ENCODE measurements around the gene FSTL3.

The FSTL3 gene

DNA sequence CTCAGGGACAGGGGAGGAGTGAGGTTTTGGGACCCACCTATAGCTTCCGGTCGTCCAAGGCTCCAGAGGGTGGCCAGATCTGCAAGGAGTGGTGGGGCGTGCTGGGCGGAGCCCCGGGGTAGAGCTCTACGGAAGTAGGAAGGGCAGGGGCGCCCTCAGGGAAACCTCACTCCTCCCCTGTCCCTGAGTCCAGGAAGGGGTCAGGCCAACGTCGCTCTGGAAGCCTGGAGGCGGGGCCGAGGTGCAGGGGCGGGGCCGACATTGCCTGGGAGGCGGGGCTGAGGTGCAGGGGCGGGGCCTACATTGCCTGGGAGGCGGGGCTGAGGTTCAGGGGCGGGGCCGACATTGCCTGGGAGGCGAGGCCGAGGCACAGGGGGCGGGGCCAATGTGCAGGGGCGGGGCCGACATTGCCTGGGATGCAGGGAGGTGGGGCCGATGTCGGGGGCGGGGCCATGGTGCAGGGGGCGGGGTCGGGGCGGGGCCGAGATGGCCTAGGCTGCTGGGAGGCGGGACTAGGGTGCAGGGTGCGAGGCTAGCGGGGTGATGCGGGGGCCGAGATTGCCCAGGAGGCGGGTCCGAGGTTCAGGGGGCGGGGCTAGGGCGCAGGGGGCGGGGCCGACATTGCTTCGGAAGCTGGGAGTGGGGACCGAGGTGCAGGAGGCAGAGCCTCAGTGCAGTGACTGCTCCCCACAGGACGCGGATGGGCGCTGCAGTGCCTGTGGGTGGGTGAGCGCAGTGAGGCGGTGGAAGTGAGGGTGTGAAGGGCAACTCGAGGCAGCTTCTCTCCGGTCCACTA lies 27.7 kb downstream of the FSTL3 start:
- no peak overlapping the region for H3K4me3 ChIP-seq (ENCODE audit: low read depth, low read length)
- DNase-seq (ENCODE audit: low read depth), result no peak

DNA sequence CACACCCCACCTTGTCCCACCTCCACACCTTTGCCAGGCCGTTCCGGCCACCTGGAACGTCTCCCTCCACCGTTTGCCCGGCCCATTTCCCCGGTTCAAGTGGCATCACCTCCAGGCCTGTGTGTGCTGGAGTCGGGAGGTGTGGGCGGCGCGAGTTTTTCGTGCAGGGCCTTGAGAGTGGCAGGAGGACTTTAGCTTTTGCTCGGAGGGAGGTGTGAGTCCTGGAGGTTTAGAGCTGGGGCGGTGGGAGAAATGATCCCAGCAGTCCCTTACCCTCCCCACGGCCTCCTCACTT lies 28.2 kb downstream of the FSTL3 start:
- no peak for DNase-seq (ENCODE audit: low read depth)
- H3K4me3 ChIP-seq (ENCODE audit: low read depth, low read length), result no peak overlapping the region

- H3K4me3 ChIP-seq (ENCODE audit: low read depth, low read length), result peak within 1 kb of the TSS; percentile 47
- DNase-seq (ENCODE audit: low read depth), result no peak
Observed at GRCh38 chr19:708154-709143, 32.3 kb downstream of the FSTL3 start, which contains the start of gene PALM. Gene PALM, plus strand, starts transcription at chr19:708935. Its CDS starts 212 bp downstream, at chr19:709147.

- H3K4me3 ChIP-seq (ENCODE audit: low read depth, low read length), result peak overlapping the region; percentile 47
Observed at GRCh38 chr19:709196-709964, 33.2 kb downstream of the FSTL3 start.

GRCh38 chr19:709965-710571 lies 33.9 kb downstream of the FSTL3 start:
- peak overlapping the region; percentile 47 for H3K4me3 ChIP-seq (ENCODE audit: low read depth, low read length)
- no peak for DNase-seq (ENCODE audit: low read depth)

More at GRCh38 chr19:709196-709964, 33.2 kb downstream of the FSTL3 start:
- no peak for DNase-seq (ENCODE audit: low read depth)

DNA sequence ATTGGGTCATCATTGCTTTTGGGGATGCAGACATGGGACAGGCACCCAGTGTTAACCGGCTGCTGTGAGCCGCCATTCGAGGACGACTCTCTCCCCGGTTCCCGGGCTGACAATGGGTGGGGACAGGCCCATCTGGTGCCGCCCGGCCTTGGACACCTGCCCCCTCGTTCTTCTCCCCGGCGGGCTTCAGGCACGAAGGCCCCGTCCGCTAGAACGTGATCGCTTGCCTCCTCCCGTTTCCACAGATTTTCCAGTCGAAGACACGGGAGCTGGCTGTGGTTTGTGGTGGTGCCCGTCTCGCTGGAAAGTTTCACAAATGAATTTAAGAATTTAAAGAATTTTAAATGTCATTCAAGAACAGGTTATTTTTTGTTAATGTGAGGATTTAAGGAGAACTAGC lies 34.6 kb downstream of the FSTL3 start:
- no peak for DNase-seq (ENCODE audit: low read depth)
- H3K4me3 ChIP-seq (ENCODE audit: low read depth, low read length), result no peak overlapping the region

DNA sequence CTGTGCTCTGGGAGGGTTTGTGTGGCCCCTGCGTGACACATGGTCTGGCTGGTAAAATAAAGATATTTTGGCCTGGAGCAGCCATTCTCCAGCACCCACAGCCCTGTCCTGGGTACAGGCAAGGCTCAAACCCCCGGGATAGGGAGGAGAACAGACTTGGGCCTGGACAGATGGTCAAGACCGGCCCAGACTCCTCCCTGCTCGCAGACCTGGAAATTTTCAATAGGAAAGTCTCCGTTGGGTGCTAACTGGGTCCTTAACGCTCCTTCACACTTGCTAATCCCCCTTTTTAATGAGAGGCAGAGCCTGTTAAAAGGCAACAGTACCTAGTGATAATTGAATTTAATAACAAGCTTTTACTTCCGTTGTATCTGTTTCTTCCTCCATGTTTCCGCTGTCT lies 35.1 kb downstream of the FSTL3 start:
- DNase-seq (ENCODE audit: low read depth), result no peak
- no peak overlapping the region for H3K4me3 ChIP-seq (ENCODE audit: low read depth, low read length)

GRCh38 chr19:715347-715746 lies 39.2 kb downstream of the FSTL3 start:
- no peak overlapping the region for H3K4me3 ChIP-seq (ENCODE audit: low read depth, low read length)
- no peak for DNase-seq (ENCODE audit: low read depth)

DNA sequence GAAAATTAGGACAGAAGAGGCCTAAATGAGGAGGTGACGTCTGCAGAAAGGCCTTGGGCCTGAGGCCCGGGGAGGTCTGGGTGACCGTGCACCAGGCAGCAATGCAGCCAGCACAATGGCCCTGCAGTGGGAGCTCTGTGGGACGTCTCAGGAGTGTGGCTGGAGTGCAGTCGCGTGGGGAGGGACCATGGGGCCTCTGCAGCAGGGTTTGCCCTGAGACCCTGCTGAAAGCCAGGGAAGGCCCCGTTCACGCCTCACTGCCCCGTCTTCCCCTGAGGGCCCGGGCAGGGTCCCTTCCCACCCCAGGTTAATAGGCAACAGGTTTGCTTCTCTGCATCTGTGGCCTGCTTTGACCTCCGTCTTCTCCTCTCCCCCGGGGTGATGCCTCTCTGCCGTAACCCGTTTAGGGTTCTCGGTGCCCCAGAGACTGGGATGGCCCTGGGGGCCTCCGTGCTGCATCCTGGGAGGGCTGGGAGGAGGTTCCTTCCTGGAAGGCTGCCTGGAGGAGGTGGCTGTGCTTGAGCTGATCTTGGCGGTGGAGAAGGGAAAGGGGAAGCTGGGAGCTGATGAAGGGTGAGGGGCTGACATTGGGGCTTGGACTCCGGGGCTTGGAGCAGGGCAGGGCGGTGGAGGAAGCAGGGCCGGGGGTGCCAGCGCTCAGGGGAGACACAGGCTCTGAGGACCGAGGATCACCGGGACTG lies 42.2 kb downstream of the FSTL3 start:
- H3K4me3 ChIP-seq (ENCODE audit: low read depth, low read length), result no peak overlapping the region
- no peak for DNase-seq (ENCODE audit: low read depth)

DNA sequence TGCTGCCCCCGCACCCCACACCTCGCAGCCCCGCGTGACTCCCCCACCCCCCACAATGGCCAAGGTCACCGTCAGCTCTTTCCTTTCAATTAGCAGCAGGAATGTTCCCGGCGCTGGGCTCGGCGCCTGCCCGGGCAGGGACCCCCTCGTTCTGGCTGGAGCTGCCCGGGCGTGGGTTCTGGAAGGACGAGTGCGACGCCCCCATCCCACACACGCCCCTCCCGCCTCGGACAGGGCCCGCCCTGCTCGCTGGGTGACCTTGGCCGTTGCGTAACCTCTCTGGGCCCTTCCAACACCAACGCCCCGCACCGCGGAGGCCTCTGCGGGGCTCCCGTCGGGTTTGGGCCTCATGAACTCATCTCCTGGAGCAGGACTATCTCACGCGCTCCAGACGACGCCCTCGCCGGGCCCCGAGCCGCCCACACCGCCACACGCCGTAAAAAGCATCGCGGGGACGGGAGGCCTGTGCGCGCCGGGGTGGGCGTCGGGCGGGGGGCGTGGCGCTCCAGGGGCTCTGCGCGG lies 42.9 kb downstream of the FSTL3 start:
- no peak for DNase-seq (ENCODE audit: low read depth)
- H3K4me3 ChIP-seq (ENCODE audit: low read depth, low read length), result no peak overlapping the region

GRCh38 chr19:719636-720344 lies 43.6 kb downstream of the FSTL3 start:
- no peak for DNase-seq (ENCODE audit: low read depth)
- no peak overlapping the region for H3K4me3 ChIP-seq (ENCODE audit: low read depth, low read length)

DNA sequence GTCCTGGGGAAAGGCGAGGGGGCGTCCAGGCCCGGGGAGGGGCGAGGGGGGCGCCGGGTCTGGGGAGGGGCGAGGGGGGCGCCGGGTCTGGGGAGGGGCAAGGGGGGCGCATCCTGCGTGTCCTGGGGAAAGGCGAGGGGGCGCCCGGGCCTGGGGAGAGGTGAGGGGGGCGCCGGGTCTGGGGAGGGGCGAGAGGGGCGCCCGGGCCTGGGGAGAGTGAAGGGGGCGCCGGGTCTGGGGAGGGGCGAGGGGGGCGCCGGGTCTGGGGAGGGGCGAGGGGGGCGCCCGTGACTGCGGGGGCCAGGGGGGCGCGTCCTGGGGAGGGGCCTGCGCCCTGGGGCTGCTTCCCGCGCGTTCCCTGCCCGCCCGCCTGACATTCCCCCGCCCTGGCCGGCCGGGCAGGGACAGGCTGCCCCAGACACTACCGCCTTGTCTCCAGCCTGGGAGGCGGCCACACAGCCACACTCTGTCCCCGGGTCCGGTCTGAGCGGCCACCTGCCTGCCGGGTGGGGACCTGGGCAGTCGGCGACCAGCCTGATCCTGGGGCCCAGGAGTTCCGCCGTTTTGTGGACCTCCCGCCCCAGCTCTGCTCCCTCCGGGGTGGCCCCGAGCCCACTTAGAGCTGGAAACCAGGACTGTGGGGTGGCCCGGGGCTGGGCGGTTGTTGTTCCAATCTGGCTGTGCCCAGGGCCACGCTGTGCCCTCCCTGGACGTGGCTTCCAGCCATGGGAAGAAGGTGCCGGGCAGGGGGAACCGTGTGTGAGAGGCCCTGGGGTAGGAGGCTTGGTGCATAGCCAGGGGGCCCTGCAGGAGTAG lies 44.4 kb downstream of the FSTL3 start:
- no peak for DNase-seq (ENCODE audit: low read depth)
- no peak overlapping the region for H3K4me3 ChIP-seq (ENCODE audit: low read depth, low read length)

- DNase-seq (ENCODE audit: low read depth), result no peak
- no peak overlapping the region for H3K4me3 ChIP-seq (ENCODE audit: low read depth, low read length)
Observed at GRCh38 chr19:722553-723101, 46.4 kb downstream of the FSTL3 start.

DNA sequence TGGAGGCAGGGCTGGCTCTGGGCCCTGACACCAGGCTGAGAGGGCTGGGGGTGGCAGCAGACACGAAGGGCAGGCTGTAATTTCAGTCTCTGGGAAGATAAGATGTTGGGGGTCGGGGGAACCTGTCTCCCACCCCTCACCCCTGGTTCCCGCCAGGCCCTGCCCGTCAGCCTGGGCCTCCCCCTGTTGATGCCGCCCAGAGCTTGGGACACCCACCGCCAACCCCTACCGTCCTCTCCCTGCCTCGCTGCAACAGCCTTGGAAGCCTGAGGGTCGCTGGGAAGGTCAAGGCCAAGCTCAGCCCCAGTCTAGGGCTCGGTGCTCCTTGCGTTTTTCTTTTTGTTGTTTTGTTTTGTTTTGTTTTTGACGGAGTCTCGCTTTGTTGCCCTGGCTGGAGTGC lies 47.1 kb downstream of the FSTL3 start:
- no peak for DNase-seq (ENCODE audit: low read depth)
- no peak overlapping the region for H3K4me3 ChIP-seq (ENCODE audit: low read depth, low read length)

DNA sequence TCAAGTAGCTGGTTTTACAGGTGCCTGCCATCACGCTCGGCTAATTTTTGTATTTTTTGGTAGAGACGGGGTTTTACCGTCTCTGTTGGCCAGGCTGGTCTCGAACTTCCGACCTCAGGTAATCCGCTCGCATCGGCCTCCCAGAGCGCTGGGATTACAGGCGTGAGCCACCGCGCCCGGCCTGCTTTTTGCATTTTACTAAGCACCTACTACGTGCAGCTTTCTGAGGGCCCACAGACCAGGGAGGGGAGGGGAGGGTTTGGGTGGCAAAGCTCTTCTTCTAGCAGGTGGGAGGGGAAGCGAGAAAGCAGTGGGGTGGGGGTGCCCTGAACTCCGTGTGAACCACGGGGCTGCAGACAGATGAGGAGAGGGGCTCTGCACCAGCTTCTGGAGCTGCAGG lies 47.5 kb downstream of the FSTL3 start:
- no peak overlapping the region for H3K4me3 ChIP-seq (ENCODE audit: low read depth, low read length)
- no peak for DNase-seq (ENCODE audit: low read depth)

DNA sequence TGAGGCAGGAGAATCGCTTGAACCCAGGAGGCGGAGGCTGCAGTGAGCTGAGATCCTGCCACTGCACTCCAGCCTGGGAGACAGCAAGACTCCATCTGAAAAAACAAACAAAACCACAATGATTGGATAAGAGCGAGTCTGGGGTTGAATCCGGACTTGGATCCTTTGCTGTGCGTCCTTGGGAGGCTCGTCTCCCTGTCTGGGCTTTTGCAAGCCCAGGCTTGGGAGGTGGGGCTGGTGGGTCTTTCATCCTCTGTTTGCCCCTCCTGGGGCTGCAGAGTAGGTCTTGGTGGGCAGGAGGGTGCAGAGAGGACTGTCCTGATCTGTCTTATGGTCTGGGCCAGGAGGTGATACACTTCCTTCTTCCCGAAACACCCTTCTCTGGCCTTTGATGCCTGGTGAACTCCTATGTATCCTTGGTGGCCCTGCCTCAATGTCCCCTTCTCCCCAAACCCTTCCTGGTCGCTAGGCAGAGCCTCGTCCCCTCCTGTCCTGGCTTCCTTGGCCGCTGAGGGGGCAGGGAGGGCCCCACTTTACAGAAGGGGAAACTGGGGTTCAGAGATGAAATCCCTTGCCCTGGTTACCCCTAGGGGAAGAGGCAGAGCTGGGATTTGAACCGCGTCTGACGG lies 49.4 kb downstream of the FSTL3 start:
- DNase-seq (ENCODE audit: low read depth), result no peak
- no peak overlapping the region for H3K4me3 ChIP-seq (ENCODE audit: low read depth, low read length)

Measured in skeletal muscle cell (primary cell).